ENCODE data around the gene PACSIN1.

Gene PACSIN1

GRCh38 chr6:34566830-34567546 is 101.1 kb downstream of the PACSIN1 start:
- H3K4me3 ChIP-seq (ENCODE audit: low read depth, low read length), result no peak overlapping the region
- no peaks in the 10 kb centered on the region for H3K9me3 ChIP-seq (ENCODE audit: control insufficient read depth, insufficient read depth, low read depth, low read length)
- ChIA-PET POLR2A (no interaction called here), CTCF (interaction anchor here (0.7 to 2.3 kb wide), 2 partner anchors 106 to 601 kb away, joined by 3 to 5 read pairs; no protein-coding TSS in a partner anchor)
- no peaks in the 10 kb centered on the region for H3K36me3 ChIP-seq (ENCODE audit: control insufficient read depth in 2 of 2, insufficient read depth in 1 of 2, low read length in 2 of 2)
- no peaks in the 10 kb centered on the region for H3K4me1 ChIP-seq (ENCODE audit: control insufficient read depth, insufficient read depth, low read length)
- H3K27ac ChIP-seq (ENCODE audit: extremely low read depth, low read depth, low read length), result no peak overlapping the region
- TF ChIP-seq SCRT2 (tag by site-specific recombination; IDR thresholded peaks at IDR 0.05), result peak; percentile 32; the same call in 1 of the 2 replicates
- TF ChIP-seq ZFHX2 (tag by site-specific recombination; conservative IDR thresholded peaks at IDR 0.05), result peak; percentile 87
- no peak for TF ChIP-seq ZNF555 (tag by site-specific recombination; conservative IDR thresholded peaks at IDR 0.05)
- no peak for TF ChIP-seq ZNF529 (tag by site-specific recombination; IDR thresholded peaks at IDR 0.05; ENCODE audit: insufficient replicate concordance)
- TF ChIP-seq ZNF37A (tag by site-specific recombination; IDR thresholded peaks at IDR 0.05), result no peak
- peak; percentile 75 for TF ChIP-seq EGR2 (tag by site-specific recombination; IDR thresholded peaks at IDR 0.05; ENCODE audit: low read depth)

- Histone ChIP-seq H3K4me3 (ENCODE audit: low read depth, low read length) (no peak overlapping the region), H3K9me3 (ENCODE audit: control insufficient read depth, insufficient read depth, low read depth, low read length) (no peaks in the 10 kb centered on the region), H3K36me3 (ENCODE audit: control insufficient read depth in 2 of 2, insufficient read depth in 1 of 2, low read length in 2 of 2) (no peaks in the 10 kb centered on the region), H3K4me1 (ENCODE audit: control insufficient read depth, insufficient read depth, low read length) (no peaks in the 10 kb centered on the region), H3K27ac (ENCODE audit: extremely low read depth, low read depth, low read length) (no peak overlapping the region)
- CTCF ChIA-PET, result interaction anchor here (0.8 to 1.7 kb wide), 2 partner anchors 10 to 41 kb away, joined by 3 to 4 read pairs; no protein-coding TSS in a partner anchor
- TF ChIP-seq MYNN (tag by site-specific recombination; IDR thresholded peaks at IDR 0.05; ENCODE audit: borderline replicate concordance), result no peak
- TF ChIP-seq ZNF341 (tag by site-specific recombination; IDR thresholded peaks at IDR 0.05; ENCODE audit: low read depth), result peak; percentile 74
- TF ChIP-seq ZNF580 (tag by site-specific recombination; IDR thresholded peaks at IDR 0.05), result no peak
- TF ChIP-seq ZNF624 (tag by site-specific recombination; IDR thresholded peaks at IDR 0.05), result no peak
- TF ChIP-seq ELK4 (IDR thresholded peaks at IDR 0.05; ENCODE audit: borderline replicate concordance, low read depth, low read length), result no peak
- no peak for TF ChIP-seq ZNF660 (tag by site-specific recombination; IDR thresholded peaks at IDR 0.05)
- no peak for TF ChIP-seq ZNF610 (tag by site-specific recombination; IDR thresholded peaks at IDR 0.05; ENCODE audit: borderline replicate concordance)
- no peak for TF ChIP-seq ZNF843 (tag by site-specific recombination; IDR thresholded peaks at IDR 0.05)
- TF ChIP-seq ZNF394 (tag by site-specific recombination; IDR thresholded peaks at IDR 0.05; ENCODE audit: borderline replicate concordance), result no peak
- no peak for TF ChIP-seq ZNF639 (tag by site-specific recombination; IDR thresholded peaks at IDR 0.05)
- TF ChIP-seq ZNF600 (tag by site-specific recombination; IDR thresholded peaks at IDR 0.05), result peak; percentile 54
- POLR2A ChIA-PET, result no interaction called here
These were observed 102.7 kb downstream of the PACSIN1 start for GRCh38 chr6:34568341-34569201.

Data from HEK293 (cell line).